Body of pancreas (tissue), 4 donors: ENCODE data around the gene HMCN2.

Experiments
- CTCF ChIP-seq, 7 experiments: fragments of 450-650 bp in 4 of 7; fragments of 200-600 bp in 3 of 7; sonication (generic) in 3 of 7; IDR thresholded peaks; one replicate each; pipeline ENCODE4 v1.5.1; 2016 to 2019; ENCODE audit warnings: antibody characterized with exemption in 7 of 7
- POLR2A ChIP-seq, 3 donors: fragments of 450-650 bp; IDR thresholded peaks; one replicate each; pipeline ENCODE4 v1.6.1; 2016; ENCODE audit warnings: antibody characterized with exemption in 3 of 3, mild to moderate bottlenecking in 2 of 3

DNA sequence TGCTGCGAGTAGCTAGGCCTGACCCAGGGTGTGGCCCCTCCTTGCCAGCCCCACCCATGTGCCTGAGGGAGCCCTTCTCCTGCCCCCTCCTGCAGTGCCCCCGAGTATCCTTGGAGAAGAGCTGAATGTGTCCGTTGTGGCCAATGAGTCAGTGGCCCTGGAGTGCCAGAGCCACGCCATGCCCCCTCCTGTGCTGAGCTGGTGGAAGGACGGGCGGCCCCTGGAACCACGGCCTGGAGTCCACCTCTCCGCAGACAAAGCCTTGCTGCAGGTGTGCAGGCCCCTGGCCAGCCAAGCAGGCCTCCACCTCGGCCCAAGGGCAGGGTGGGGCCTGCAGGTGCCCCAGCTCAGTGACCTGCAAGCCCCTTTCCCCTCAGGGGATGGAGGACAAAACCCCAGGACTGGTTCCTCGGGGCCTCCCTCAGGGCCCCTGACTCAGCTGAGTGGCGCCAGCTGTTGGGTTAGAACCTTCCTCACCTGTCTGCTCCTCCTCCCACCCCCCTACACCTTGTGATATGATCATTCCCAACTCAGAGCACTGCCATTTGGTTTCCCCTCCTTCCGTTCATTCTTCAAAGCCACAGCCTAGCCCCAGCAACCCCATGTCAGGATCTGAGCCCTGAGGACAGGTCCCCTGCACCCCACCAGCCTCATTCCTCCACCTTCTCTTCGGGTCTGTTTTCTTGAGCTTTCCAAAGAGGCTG lies 99.2 kb downstream of the HMCN2 start:
- TF ChIP-seq POLR2A (IDR thresholded peaks at IDR 0.05) (no peak), CTCF (IDR thresholded peaks at IDR 0.05) (no peak)
